Ishikawa (cell line): ENCODE measurements around the gene AUTS2.

Experiments
- CEBPB ChIP-seq: IDR thresholded peaks from 2 replicates; pipeline ENCODE4 v1.6.1; 2012
- CREB1 ChIP-seq: IDR thresholded peaks from 2 replicates; pipeline ENCODE4 v1.6.1; 2012; ENCODE audit warnings: low read depth
- EGR1 ChIP-seq: IDR thresholded peaks from 2 replicates; pipeline ENCODE4 v1.6.1; 2012
- EP300 ChIP-seq: IDR thresholded peaks from 2 replicates; pipeline ENCODE4 v1.6.1; 2012; ENCODE audit warnings: borderline replicate concordance
- FOXM1 ChIP-seq: IDR thresholded peaks from 2 replicates; pipeline ENCODE4 v1.6.1; 2012; ENCODE audit warnings: low read depth, borderline replicate concordance
- NFIC ChIP-seq: IDR thresholded peaks from 2 replicates; pipeline ENCODE4 v1.6.1; 2012
- RAD21 ChIP-seq: IDR thresholded peaks from 2 replicates; pipeline ENCODE4 v1.6.1; 2012; ENCODE audit warnings: low read depth
- TAF1 ChIP-seq: IDR thresholded peaks from 2 replicates; pipeline ENCODE4 v1.6.1; 2012; ENCODE audit warnings: low read depth, mild to moderate bottlenecking
- TCF12 ChIP-seq: IDR thresholded peaks from 2 replicates; pipeline ENCODE4 v1.6.1; 2012; ENCODE audit warnings: low read depth
- TEAD4 ChIP-seq: IDR thresholded peaks from 2 replicates; pipeline ENCODE4 v1.6.1; 2012
- USF1 ChIP-seq: IDR thresholded peaks from 2 replicates; pipeline ENCODE4 v1.6.1; 2012
- YY1 ChIP-seq: IDR thresholded peaks from 2 replicates; pipeline ENCODE4 v1.6.1; 2012; ENCODE audit warnings: low read depth
- ZBTB7A ChIP-seq: IDR thresholded peaks from 2 replicates; pipeline ENCODE4 v1.6.1; 2012; ENCODE audit warnings: low read depth
- TF ChIP-seq, protein P1 (sequence below): IDR thresholded peaks from 2 replicates; pipeline ENCODE4 v1.6.1; 2012
- TF ChIP-seq, protein P2 (sequence below): IDR thresholded peaks from 2 replicates; pipeline ENCODE4 v1.6.1; 2012; ENCODE audit warnings: low read depth, mild to moderate bottlenecking

Gene AUTS2

GRCh38 chr7:70353330-70353945 is 755.2 kb downstream of the AUTS2 start:
- no peak for TF ChIP-seq USF1
- TF ChIP-seq, protein P1, sequence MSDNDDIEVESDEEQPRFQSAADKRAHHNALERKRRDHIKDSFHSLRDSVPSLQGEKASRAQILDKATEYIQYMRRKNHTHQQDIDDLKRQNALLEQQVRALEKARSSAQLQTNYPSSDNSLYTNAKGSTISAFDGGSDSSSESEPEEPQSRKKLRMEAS, result no peak
- TF ChIP-seq CEBPB, result no peak
- no peak for TF ChIP-seq RAD21
- no peak for TF ChIP-seq TAF1

GRCh38 chr7:70353946-70354335 is 755.7 kb downstream of the AUTS2 start:
- TF ChIP-seq TCF12, result no peak
- TF ChIP-seq ZBTB7A, result no peak
- TF ChIP-seq EGR1, result no peak
- TF ChIP-seq RAD21, result no peak
- TF ChIP-seq TEAD4, result no peak
- no peak for TF ChIP-seq CREB1
- TF ChIP-seq FOXM1, result no peak
- no peak for TF ChIP-seq CEBPB
- no peak for TF ChIP-seq NFIC
- no peak for TF ChIP-seq TAF1
- TF ChIP-seq EP300, result no peak
- TF ChIP-seq, protein P2, sequence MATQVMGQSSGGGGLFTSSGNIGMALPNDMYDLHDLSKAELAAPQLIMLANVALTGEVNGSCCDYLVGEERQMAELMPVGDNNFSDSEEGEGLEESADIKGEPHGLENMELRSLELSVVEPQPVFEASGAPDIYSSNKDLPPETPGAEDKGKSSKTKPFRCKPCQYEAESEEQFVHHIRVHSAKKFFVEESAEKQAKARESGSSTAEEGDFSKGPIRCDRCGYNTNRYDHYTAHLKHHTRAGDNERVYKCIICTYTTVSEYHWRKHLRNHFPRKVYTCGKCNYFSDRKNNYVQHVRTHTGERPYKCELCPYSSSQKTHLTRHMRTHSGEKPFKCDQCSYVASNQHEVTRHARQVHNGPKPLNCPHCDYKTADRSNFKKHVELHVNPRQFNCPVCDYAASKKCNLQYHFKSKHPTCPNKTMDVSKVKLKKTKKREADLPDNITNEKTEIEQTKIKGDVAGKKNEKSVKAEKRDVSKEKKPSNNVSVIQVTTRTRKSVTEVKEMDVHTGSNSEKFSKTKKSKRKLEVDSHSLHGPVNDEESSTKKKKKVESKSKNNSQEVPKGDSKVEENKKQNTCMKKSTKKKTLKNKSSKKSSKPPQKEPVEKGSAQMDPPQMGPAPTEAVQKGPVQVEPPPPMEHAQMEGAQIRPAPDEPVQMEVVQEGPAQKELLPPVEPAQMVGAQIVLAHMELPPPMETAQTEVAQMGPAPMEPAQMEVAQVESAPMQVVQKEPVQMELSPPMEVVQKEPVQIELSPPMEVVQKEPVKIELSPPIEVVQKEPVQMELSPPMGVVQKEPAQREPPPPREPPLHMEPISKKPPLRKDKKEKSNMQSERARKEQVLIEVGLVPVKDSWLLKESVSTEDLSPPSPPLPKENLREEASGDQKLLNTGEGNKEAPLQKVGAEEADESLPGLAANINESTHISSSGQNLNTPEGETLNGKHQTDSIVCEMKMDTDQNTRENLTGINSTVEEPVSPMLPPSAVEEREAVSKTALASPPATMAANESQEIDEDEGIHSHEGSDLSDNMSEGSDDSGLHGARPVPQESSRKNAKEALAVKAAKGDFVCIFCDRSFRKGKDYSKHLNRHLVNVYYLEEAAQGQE, result no peak
- no peak for TF ChIP-seq YY1
- TF ChIP-seq, protein P1, result no peak
- no peak for TF ChIP-seq USF1

DNA sequence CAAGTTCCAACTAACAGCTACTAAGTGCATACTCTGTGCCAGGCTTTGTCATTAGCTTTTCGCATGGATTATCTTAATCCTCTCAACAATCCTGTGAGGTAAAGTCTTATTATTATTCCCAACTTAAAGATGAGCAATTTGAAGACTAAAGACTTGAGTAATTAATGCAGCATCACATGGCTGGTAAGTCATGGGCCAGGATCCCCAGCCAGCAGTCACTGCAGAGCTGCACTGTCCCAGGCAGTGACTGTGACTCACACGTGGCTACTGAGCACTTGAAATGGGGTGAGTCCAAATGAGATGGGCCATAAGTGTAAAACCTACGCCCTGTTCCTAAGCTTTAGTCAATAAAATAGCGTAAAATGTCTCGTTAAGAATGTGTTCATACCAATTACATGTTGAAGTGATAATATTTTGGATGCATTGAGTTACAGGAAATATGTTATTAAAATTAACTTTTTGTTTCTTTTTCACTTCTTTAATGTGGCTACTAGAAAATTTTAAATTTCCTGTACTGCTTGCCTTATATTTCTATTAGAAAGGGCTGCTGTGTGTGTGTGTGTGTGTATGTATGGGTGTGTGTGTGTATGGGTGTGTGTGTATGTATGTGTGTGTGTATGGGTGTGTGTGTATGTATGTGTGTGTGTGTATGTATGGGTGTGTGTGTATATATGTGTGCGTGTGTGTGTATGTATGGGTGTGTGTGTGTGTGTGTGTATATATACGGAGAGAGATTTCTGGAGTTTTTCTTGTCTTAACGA is 756.3 kb downstream of the AUTS2 start:
- no peak for TF ChIP-seq NFIC
- TF ChIP-seq ZBTB7A, result no peak
- no peak for TF ChIP-seq RAD21
- no peak for TF ChIP-seq CEBPB
- TF ChIP-seq, protein P2, result no peak
- no peak for TF ChIP-seq FOXM1
- TF ChIP-seq TCF12, result no peak
- TF ChIP-seq TEAD4, result no peak

DNA sequence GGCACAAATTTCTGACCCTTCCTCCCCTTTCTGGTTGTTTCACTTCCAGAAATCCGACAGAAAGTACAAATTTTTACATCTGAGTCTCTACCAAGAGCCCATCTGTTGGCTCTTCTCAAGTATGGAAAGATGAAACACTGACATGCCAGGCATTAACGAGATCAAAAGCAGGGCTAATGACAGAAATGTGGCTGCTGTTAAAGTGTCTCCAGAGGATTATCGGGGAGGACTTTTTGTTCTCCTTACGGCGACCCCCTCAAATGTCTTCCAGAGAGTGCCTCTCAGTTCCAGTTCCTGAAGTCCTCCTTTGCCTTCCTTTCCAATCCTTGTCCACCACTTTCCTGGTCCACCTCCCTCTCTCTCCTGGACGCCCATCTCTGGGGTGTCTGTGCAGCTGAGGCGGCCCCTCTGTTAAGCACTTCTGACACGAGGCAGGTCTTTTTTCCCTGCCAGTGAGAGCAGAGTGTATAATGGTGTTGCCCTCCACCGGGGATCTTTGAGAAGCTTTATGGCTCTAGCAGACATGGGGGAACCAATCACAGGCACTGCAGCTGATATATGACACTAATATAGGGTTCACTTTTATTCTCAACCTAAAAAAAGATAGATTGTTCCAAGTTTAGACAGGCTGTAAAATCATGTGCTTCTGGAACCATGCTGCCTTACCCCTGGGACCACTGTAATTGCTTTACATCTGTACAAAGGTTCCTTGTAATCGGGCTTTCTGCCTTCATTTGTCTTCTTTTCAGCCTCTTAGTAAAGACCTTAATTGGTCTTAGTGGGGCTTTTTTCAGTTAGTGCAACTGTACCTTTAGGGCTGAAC is 757.1 kb downstream of the AUTS2 start:
- TF ChIP-seq CREB1 (no peak), EGR1 (no peak), YY1 (no peak), FOXM1 (no peak), EP300 (no peak), TAF1 (no peak), USF1 (no peak), NFIC (no peak), CEBPB (no peak), ZBTB7A (no peak), RAD21 (no peak), TCF12 (no peak)

GRCh38 chr7:70356085-70356786 is 758.0 kb downstream of the AUTS2 start:
- TF ChIP-seq EGR1 (no peak), CEBPB (no peak)
- TF ChIP-seq, protein P1, result no peak
